LHCN-M2 (cell line): ENCODE data around the gene PLCG1. TPM values are rescaled to one million over a fixed set of nuclear protein-coding genes. Genes with fewer than 3 reads are reported as not detected.

Experiments
- DNase-seq: peaks from one replicate; pipeline ENCODE4 v3.0.0-alpha.2; 2012; ENCODE audit warnings: low read depth
- total RNA-seq: library from RNA; depleted of rRNA; stranded (reverse); fragments of >200 nt; gene quantifications from 2 replicates; pipeline ENCODE4 v1.2.3, GENCODE V29; 2014

The PLCG1 gene
- total RNA-seq, 1 experiment from 2014 or later, result 81.2 TPM

- no peak for DNase-seq
Measured at GRCh38 chr20:41166201-41167117, 29.1 kb downstream of the PLCG1 start.

- no peak for DNase-seq
Measured at GRCh38 chr20:41167118-41167470, 29.8 kb downstream of the PLCG1 start.

- DNase-seq, result no peak
Measured at GRCh38 chr20:41167481-41168253, 30.3 kb downstream of the PLCG1 start.

GRCh38 chr20:41168281-41169161, 31.2 kb downstream of the PLCG1 start:
- no peak for DNase-seq

- no peak for DNase-seq
Measured at GRCh38 chr20:41169162-41169690, 31.9 kb downstream of the PLCG1 start.

GRCh38 chr20:41169791-41170351, 32.5 kb downstream of the PLCG1 start:
- DNase-seq, result peak; percentile 76

- no peak for DNase-seq
Measured at GRCh38 chr20:41170386-41171105, 33.2 kb downstream of the PLCG1 start.

- no peak for DNase-seq
Measured at GRCh38 chr20:41171736-41172295, 34.5 kb downstream of the PLCG1 start.

- no peak for DNase-seq
Measured at GRCh38 chr20:41172296-41173140, 35.2 kb downstream of the PLCG1 start.

GRCh38 chr20:41173161-41173721, 35.9 kb downstream of the PLCG1 start:
- peak; percentile 84 for DNase-seq

- no peak for DNase-seq
Measured at GRCh38 chr20:41173791-41174341, 36.5 kb downstream of the PLCG1 start.

GRCh38 chr20:41174373-41174772, 37.0 kb downstream of the PLCG1 start:
- DNase-seq, result no peak

- DNase-seq, result peak; percentile 17
Measured at GRCh38 chr20:41174782-41175181, 37.4 kb downstream of the PLCG1 start.

- DNase-seq, result no peak
Measured at GRCh38 chr20:41175201-41175651, 37.9 kb downstream of the PLCG1 start.

GRCh38 chr20:41175727-41176330, 38.5 kb downstream of the PLCG1 start:
- no peak for DNase-seq

GRCh38 chr20:41176711-41177552, 39.6 kb downstream of the PLCG1 start:
- no peak for DNase-seq

- DNase-seq, result peak; percentile 100
Measured at GRCh38 chr20:41177636-41178035, 40.3 kb downstream of the PLCG1 start.
